PFSK-1 (cell line): ENCODE results near the gene ARHGAP19.

ENCODE experiments used
- FOXP2 ChIP-seq: optimal IDR thresholded peaks from 2 replicates; pipeline ENCODE3; 2011; ENCODE audit warnings: borderline replicate concordance, control low read depth, inconsistent platforms; ENCODE audit not compliant: insufficient read depth; ENCODE audit errors: extremely low read length, extremely low read depth
- POLR2AphosphoS5 ChIP-seq: IDR thresholded peaks from 2 replicates; pipeline ENCODE4 v1.6.1; 2012; ENCODE audit warnings: low read depth, mild to moderate bottlenecking, control low read depth, low read length, moderate library complexity
- REST ChIP-seq, 2 experiments: IDR thresholded peaks; 2 replicates each; pipeline versions ENCODE4 v1.6.1 to v1.8.0; 2011 to 2012; ENCODE audit warnings: low read depth in 2 of 2, low read length in 2 of 2, control low read depth in 1 of 2, inconsistent platforms in 1 of 2, mild to moderate bottlenecking in 1 of 2, moderate library complexity in 1 of 2; ENCODE audit not compliant: insufficient read depth in 1 of 2
- SIN3A ChIP-seq: IDR thresholded peaks from 2 replicates; pipeline ENCODE4 v1.6.1; 2012; ENCODE audit warnings: mild to moderate bottlenecking, low read length, moderate library complexity, borderline replicate concordance; ENCODE audit not compliant: insufficient read depth
- TAF1 ChIP-seq: IDR thresholded peaks from 2 replicates; pipeline ENCODE4 v1.6.1; 2012; ENCODE audit warnings: low read length, control low read depth, borderline replicate concordance; ENCODE audit not compliant: insufficient read depth

Gene ARHGAP19

GRCh38 chr10:97243836-97244235 is 48.6 kb downstream of the ARHGAP19 start:
- TF ChIP-seq SIN3A = no peak
- TF ChIP-seq FOXP2 = no peak
- TF ChIP-seq TAF1 = no peak
- TF ChIP-seq REST (IDR thresholded peaks at IDR 0.05; ENCODE audit: insufficient read depth in 1 of 2, low read depth in 2 of 2, low read length in 2 of 2) = no peak
- TF ChIP-seq POLR2AphosphoS5 = no peak

GRCh38 chr10:97238855-97239254 is 53.6 kb downstream of the ARHGAP19 start:
- TF ChIP-seq POLR2AphosphoS5 (no peak), SIN3A (no peak), TAF1 (no peak), REST (IDR thresholded peaks at IDR 0.05; ENCODE audit: insufficient read depth in 1 of 2, low read depth in 2 of 2, low read length in 2 of 2) (no peak), FOXP2 (no peak)

GRCh38 chr10:97235353-97235752 is 57.1 kb downstream of the ARHGAP19 start:
- no peak for TF ChIP-seq FOXP2
- no peak for TF ChIP-seq REST (IDR thresholded peaks at IDR 0.05; ENCODE audit: insufficient read depth in 1 of 2, low read depth in 2 of 2, low read length in 2 of 2)
- no peak for TF ChIP-seq POLR2AphosphoS5
- TF ChIP-seq TAF1 = no peak
- no peak for TF ChIP-seq SIN3A

- no peak for TF ChIP-seq REST (IDR thresholded peaks at IDR 0.05; ENCODE audit: insufficient read depth in 1 of 2, low read depth in 2 of 2, low read length in 2 of 2)
- no peak for TF ChIP-seq TAF1
- TF ChIP-seq SIN3A = no peak
- no peak for TF ChIP-seq FOXP2
- no peak for TF ChIP-seq POLR2AphosphoS5
These were observed 58.0 kb downstream of the ARHGAP19 start for GRCh38 chr10:97234400-97234799.

- TF ChIP-seq FOXP2 (no peak), SIN3A (no peak), POLR2AphosphoS5 (no peak), TAF1 (no peak), REST (IDR thresholded peaks at IDR 0.05; ENCODE audit: insufficient read depth in 1 of 2, low read depth in 2 of 2, low read length in 2 of 2) (no peak)
These were observed 62.3 kb downstream of the ARHGAP19 start for GRCh38 chr10:97230146-97230545.
